ENCODE results near the gene ADH1B.

Gene ADH1B

DNA sequence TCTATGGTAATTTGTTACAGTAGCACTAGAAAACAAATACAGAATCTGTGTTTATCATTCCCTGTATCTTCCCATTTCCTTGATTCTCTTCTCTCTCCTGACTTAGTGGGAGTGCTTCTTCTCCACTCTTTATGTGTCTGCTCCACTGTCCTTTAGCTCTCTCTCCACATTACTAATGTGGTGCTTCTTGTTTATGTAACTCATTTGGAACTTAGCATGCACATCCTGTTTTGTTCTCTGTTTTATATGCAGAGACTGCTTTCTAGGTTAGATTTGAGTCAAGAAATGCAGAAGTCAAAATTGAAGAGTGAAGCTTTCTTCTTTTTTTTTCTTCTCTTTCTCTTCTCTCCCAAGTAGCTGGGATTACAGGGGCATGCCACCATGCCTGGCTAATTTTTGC, 56.3 kb downstream of the ADH1B start:
- Mint-ChIP-seq H3K4me3 (no peak overlapping the region), H3K4me1 (ENCODE audit: low read depth in 2 of 2) (no peaks in the 10 kb centered on the region), H3K36me3 (ENCODE audit: insufficient read depth) (no peaks in the 10 kb centered on the region), H3K9me3 (peaks cover 5 to 17% of the 10 kb centered on the region in 2 donors), H3K27me3 (peaks cover 5 to 15% of the 10 kb centered on the region in 2 donors), H3K27ac (no peak overlapping the region)
- ATAC-seq (replicated peaks) (no peak), DNase-seq (no peak)
